Kidney epithelial cell (primary cell): Measurements from ENCODE around the gene CD160. TPM values are rescaled to one million over a fixed set of nuclear protein-coding genes. Genes with fewer than 3 reads are reported as not detected.

Source experiments
- DNase-seq: peaks from one replicate; pipeline ENCODE4 v3.0.0-alpha.2; 2010; ENCODE audit warnings: low read depth
- H3K27me3 ChIP-seq: 2 replicates; pipeline ENCODE4 v1.6.0; 2011; ENCODE audit warnings: low read length; ENCODE audit not compliant: control insufficient read depth, insufficient read depth
- H3K36me3 ChIP-seq: 2 replicates; pipeline ENCODE4 v1.5.1; 2011; ENCODE audit warnings: low read length; ENCODE audit not compliant: control insufficient read depth, insufficient read depth
- H3K4me3 ChIP-seq: 2 replicates; pipeline ENCODE4 v1.5.1; 2011; ENCODE audit warnings: low read depth, mild to moderate bottlenecking, control low read depth, low read length
- CTCF ChIP-seq: IDR thresholded peaks from 2 replicates; pipeline ENCODE4 v1.5.1; 2011; ENCODE audit warnings: mild to moderate bottlenecking, moderate library complexity, low read length, control low read depth, inconsistent platforms; ENCODE audit not compliant: insufficient read depth, poor library complexity, severe bottlenecking
- total RNA-seq: library from RNA; depleted of rRNA; stranded (reverse); fragments of >200 nt; gene quantifications from 2 replicates; pipeline ENCODE4 v1.2.3, GENCODE V29; 2015

Gene CD160
- total RNA-seq, 1 donor from 2014 or later = not detected

- H3K36me3 ChIP-seq = no peaks in the 10 kb centered on the region
- H3K4me3 ChIP-seq = no peak overlapping the region
- no peak for TF ChIP-seq CTCF
- no peaks in the 10 kb centered on the region for H3K27me3 ChIP-seq
- DNase-seq = no peak
Measured at GRCh38 chr1:145729196-145729595, 9.9 kb downstream of the CD160 start.

- no peak for DNase-seq
- no peak overlapping the region for H3K4me3 ChIP-seq
- H3K36me3 ChIP-seq = no peaks in the 10 kb centered on the region
- TF ChIP-seq CTCF = no peak
- H3K27me3 ChIP-seq = no peaks in the 10 kb centered on the region
Measured at GRCh38 chr1:145729666-145730436, 10.6 kb downstream of the CD160 start.

DNA sequence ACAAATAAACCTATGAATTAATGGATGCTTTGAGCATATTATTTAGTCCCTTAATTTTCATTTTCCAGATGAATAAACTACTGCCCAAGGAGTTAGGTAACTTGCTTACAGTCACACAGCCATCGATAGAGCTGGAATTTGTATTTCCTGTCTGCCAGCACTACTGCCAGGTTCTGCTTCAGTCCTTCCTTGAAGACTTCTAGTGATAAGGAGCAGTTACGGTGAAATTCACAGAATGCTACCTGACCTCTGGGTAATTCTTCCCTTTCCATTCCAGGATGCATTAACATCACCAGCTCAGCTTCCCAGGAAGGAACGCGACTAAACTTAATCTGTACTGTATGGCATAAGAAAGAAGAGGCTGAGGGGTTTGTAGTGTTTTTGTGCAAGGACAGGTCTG, 11.2 kb downstream of the CD160 start:
- Histone ChIP-seq H3K27me3 (no peaks in the 10 kb centered on the region), H3K36me3 (no peaks in the 10 kb centered on the region), H3K4me3 (no peak overlapping the region)
- TF ChIP-seq CTCF = no peak
- DNase-seq = no peak

- DNase-seq = no peak
- no peaks in the 10 kb centered on the region for H3K36me3 ChIP-seq
- no peak overlapping the region for H3K4me3 ChIP-seq
- no peak for TF ChIP-seq CTCF
- no peaks in the 10 kb centered on the region for H3K27me3 ChIP-seq
Measured at GRCh38 chr1:145730900-145731299, 11.6 kb downstream of the CD160 start.

- peaks cover 1% of the 10 kb centered on the region for H3K36me3 ChIP-seq
- no peak for DNase-seq
- H3K27me3 ChIP-seq = no peaks in the 10 kb centered on the region
- no peak overlapping the region for H3K4me3 ChIP-seq
- TF ChIP-seq CTCF = no peak
Measured at GRCh38 chr1:145736191-145736590, 16.9 kb downstream of the CD160 start.

DNA sequence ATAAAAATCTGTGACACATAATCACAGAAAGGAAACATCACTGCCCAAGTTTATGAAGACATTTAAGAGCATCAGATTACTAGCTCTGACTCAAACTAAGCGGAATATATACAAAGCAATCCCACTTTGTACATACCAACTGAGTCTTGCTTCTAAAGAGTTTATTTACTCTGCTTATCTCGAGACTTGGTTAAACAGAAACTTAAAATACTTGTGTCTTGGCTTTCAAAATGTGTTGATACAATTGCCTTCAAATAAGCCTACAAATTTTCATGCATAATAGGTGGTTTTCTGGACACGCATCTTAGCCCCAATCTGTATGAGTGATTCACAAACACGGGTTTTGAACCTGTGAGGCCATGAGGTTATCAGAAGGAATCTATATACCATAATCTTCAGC, 21.0 kb downstream of the CD160 start:
- no peak for TF ChIP-seq CTCF
- Histone ChIP-seq H3K4me3 (no peak overlapping the region), H3K36me3 (peaks cover 1% of the 10 kb centered on the region), H3K27me3 (no peaks in the 10 kb centered on the region)
- DNase-seq = no peak
